Neural crest cell (in vitro differentiated cells): Measurements from ENCODE around the gene RABEP1. TPM values are rescaled to one million over a fixed set of nuclear protein-coding genes. Genes with fewer than 3 reads are reported as not detected.
"Not testable (repeated sequence)": the region's sequence is repeated elsewhere in the genome, so short reads cannot be mapped to it uniquely, and the experiment has no call there.

Experiments
- DNase-seq: peaks from one replicate; pipeline ENCODE4 v3.0.0; 2021; ENCODE audit warnings: low read depth, mixed read lengths, low spot score
- H3K27ac Mint-ChIP-seq: one replicate; pipeline ENCODE4 v1.8.0; 2021; ENCODE audit warnings: mild to moderate bottlenecking, mixed read lengths; ENCODE audit not compliant: unreplicated experiment
- H3K27me3 Mint-ChIP-seq: 2 replicates; pipeline ENCODE4 v1.8.0; 2021; ENCODE audit warnings: low read depth, mild to moderate bottlenecking, mixed read lengths
- H3K36me3 Mint-ChIP-seq: 2 replicates; pipeline ENCODE4 v1.8.0; 2021; ENCODE audit warnings: low read depth, mild to moderate bottlenecking, mixed read lengths
- H3K4me1 Mint-ChIP-seq: 2 replicates; pipeline ENCODE4 v1.8.0; 2021; ENCODE audit warnings: mixed read lengths
- H3K4me3 Mint-ChIP-seq: one replicate; pipeline ENCODE4 v1.8.0; 2021; ENCODE audit warnings: mild to moderate bottlenecking, mixed read lengths
- H3K9me3 Mint-ChIP-seq: 2 replicates; pipeline ENCODE4 v1.8.0; 2021; ENCODE audit warnings: mixed read lengths
- CTCF ChIP-seq: fragments of 200-600 bp; sonication (generic); conservative IDR thresholded peaks from 2 replicates; pipeline ENCODE4 v1.5.0; 2021; ENCODE audit warnings: antibody characterized with exemption, mild to moderate bottlenecking
- long read RNA-seq: library from polyadenylated mRNA; unstranded; transcript quantifications from one replicate; pipeline ENCODE4 v2.0.0, GENCODE V29; 2020
- total RNA-seq: library from RNA; stranded (reverse); gene quantifications from 2 replicates; pipeline ENCODE4 v1.2.1, GENCODE V29; 2021

RABEP1 gene
- 57.0 and 57.9 TPM in 2 replicates for total RNA-seq
- long read RNA-seq, full-length matches to known transcripts = 1 of 40 reads
- long read RNA-seq, partial matches to known transcripts = 24 of 40 reads
- long read RNA-seq, other reads (novel, unspliced or antisense) = 15 of 40 reads

- Mint-ChIP-seq H3K27me3 (no peaks in the 10 kb centered on the region), H3K27ac (peak within 1 kb of the TSS; percentile 83)
These were observed at the start of gene RABEP1 for GRCh38 chr17:5281814-5282641. RABEP1 (plus strand) TSS chr17:5282284; CDS start chr17:5282487, 203 bp downstream.

GRCh38 chr17:5233492-5233891 lies 48.6 kb upstream of the RABEP1 start:
- not testable (repeated sequence) for H3K4me1 Mint-ChIP-seq, DNase-seq, H3K36me3 Mint-ChIP-seq, H3K9me3 Mint-ChIP-seq, H3K4me3 Mint-ChIP-seq, H3K27me3 Mint-ChIP-seq, H3K27ac Mint-ChIP-seq

More at GRCh38 chr17:5281814-5282641, at the start of gene RABEP1:
- peak; percentile 57 for TF ChIP-seq CTCF
- Mint-ChIP-seq H3K36me3 (no peaks in the 10 kb centered on the region), H3K4me1 (peaks cover 28% of the 10 kb centered on the region), H3K9me3 (no peaks in the 10 kb centered on the region), H3K4me3 (peak within 1 kb of the TSS; percentile 95)
- peak; percentile 94 for DNase-seq

GRCh38 chr17:5234645-5235576 lies 47.2 kb upstream of the RABEP1 start, which contains the start of gene SCIMP:
SCIMP (minus strand) TSS chr17:5234860; CDS start chr17:5234755, 105 bp downstream.
- no peak for TF ChIP-seq CTCF
- no peak within 1 kb of the TSS for H3K4me3 Mint-ChIP-seq
- no peak for DNase-seq
- H3K27ac Mint-ChIP-seq = no peak within 1 kb of the TSS
- no peaks in the 10 kb centered on the region for H3K36me3 Mint-ChIP-seq
- H3K4me1 Mint-ChIP-seq = no peaks in the 10 kb centered on the region
- no peaks in the 10 kb centered on the region for H3K9me3 Mint-ChIP-seq
- H3K27me3 Mint-ChIP-seq = no peaks in the 10 kb centered on the region

GRCh38 chr17:5236938-5237540 lies 45.0 kb upstream of the RABEP1 start:
- no peaks in the 10 kb centered on the region for H3K4me1 Mint-ChIP-seq
- H3K4me3 Mint-ChIP-seq = no peak overlapping the region
- H3K9me3 Mint-ChIP-seq = no peaks in the 10 kb centered on the region
- H3K36me3 Mint-ChIP-seq = no peaks in the 10 kb centered on the region
- no peak for DNase-seq
- H3K27me3 Mint-ChIP-seq = no peaks in the 10 kb centered on the region
- H3K27ac Mint-ChIP-seq = no peak overlapping the region
- TF ChIP-seq CTCF = no peak

- DNase-seq = peak; percentile 24
- H3K27me3 Mint-ChIP-seq = no peaks in the 10 kb centered on the region
- peak; percentile 66 for TF ChIP-seq CTCF
- no peak overlapping the region for H3K27ac Mint-ChIP-seq
- H3K4me3 Mint-ChIP-seq = no peak overlapping the region
- H3K36me3 Mint-ChIP-seq = no peaks in the 10 kb centered on the region
- H3K4me1 Mint-ChIP-seq = no peaks in the 10 kb centered on the region
- no peaks in the 10 kb centered on the region for H3K9me3 Mint-ChIP-seq
These were observed 44.5 kb upstream of the RABEP1 start for GRCh38 chr17:5237541-5238016.
